Activated CD8-positive, alpha-beta memory T cell treated with anti-CD3 and anti-CD28 coated beads for 1 hour (primary cell): ENCODE results near the gene CAST.

Source experiments
- DNase-seq, 2 donors: peaks; one replicate each; pipeline ENCODE4 v3.0.0-alpha.2; 2020; ENCODE audit warnings: low read depth in 1 of 2; ENCODE audit errors: extremely low read depth in 1 of 2

Gene CAST

GRCh38 chr5:96816411-96816939, 154.3 kb downstream of the CAST start:
- DNase-seq, result peak in 1 of 2 donors; percentile 11

DNA sequence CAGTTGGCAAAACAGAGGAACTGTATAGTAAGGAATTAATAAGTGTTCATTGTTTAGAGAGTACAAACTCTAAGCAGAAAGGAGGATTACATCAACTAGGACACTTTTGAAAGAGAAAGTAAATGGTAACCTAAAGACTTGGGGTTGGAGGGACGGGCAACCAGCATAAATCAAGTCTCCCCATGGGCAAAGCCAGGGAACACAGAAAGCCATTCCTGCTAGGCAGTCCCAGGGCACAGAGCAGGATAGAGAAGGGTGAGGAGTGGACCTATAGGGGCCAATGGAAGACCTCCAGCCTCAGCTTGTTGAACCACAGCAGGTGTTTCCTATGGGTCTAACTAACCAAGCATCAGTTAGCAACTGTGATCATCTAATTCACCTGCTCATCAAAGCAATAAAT, 154.8 kb downstream of the CAST start:
- DNase-seq, result no peak

- no peak for DNase-seq
Observed at GRCh38 chr5:96817506-96817905, 155.3 kb downstream of the CAST start.

DNA sequence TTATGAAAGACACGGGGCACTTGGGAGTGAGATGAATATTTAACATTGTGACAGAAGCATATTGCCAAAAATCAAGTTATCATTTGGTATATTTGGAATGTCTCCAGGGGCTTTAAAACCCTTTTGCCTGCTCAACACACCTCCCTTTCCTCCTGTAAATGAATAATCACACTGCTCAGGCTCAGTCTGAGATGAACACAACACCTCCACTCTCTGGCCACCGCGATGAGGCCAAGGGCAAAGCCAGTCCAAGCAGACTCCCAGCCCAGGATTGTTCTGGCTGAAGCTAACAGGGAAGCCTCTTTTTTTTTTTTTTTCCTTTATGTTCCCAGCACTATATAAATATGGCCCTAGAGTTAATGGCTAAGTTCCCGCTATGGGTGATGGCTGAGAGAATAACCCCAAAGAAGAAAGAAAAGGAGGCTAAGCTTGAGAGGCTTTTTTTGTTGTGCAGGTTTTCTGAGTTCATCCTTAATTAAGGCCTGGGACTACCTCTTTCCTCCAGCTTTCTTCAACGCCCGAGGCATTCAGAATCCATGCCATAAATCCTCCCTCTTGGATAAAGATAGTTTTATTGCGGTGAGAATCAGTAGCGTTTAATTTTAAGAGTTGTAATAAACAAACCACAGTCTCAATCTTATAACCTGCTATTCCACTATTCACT, 156.1 kb downstream of the CAST start:
- DNase-seq, result no peak

DNA sequence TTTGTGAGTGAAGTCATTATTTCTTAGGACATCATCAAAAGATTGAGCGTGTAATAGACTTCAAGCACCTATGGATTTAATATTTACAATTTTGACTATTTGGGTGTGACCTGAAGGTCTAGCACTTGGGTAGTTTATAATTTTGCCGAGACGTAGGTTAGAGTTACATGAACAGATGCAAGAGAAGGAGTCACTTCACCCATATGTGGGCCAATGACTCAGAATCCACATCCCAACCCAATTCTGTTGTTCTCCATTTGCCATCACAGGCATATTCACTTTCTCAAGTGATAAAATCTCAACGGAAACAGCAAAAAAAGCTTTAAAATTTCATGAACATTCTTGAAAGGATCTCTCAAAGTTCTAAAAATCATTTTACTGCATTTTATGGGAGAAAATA, 157.6 kb downstream of the CAST start:
- no peak for DNase-seq

DNA sequence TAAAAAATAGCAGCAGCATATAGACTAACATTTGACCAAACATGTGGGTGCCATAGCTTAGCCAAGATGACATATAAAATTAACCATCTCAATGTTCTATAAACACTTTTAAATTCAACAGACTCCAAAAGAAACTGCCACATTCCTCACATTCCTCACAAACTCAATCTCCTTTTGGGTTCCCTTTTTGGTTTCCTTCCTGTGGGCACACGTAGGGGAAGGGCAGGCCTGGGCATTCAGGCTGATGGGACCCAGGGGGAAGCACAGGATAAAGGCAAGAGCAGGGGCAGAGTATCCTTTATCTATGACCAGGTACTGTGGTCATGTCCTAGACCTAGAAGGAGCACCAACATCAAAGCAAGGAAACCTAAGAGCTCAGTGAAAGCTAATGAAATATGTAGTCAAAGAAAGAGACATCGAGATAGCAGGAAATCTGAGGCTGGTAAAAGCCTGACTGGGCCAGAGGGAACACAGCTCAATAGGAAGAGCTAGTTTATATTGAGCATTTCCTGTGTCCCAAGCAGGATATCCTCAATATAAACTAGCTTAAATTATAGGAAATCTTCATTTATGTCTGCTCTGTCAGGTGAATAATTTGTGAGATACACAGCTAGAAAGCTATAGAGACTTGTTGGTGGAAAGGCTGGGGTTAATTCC, 159.2 kb downstream of the CAST start:
- no peak for DNase-seq

DNA sequence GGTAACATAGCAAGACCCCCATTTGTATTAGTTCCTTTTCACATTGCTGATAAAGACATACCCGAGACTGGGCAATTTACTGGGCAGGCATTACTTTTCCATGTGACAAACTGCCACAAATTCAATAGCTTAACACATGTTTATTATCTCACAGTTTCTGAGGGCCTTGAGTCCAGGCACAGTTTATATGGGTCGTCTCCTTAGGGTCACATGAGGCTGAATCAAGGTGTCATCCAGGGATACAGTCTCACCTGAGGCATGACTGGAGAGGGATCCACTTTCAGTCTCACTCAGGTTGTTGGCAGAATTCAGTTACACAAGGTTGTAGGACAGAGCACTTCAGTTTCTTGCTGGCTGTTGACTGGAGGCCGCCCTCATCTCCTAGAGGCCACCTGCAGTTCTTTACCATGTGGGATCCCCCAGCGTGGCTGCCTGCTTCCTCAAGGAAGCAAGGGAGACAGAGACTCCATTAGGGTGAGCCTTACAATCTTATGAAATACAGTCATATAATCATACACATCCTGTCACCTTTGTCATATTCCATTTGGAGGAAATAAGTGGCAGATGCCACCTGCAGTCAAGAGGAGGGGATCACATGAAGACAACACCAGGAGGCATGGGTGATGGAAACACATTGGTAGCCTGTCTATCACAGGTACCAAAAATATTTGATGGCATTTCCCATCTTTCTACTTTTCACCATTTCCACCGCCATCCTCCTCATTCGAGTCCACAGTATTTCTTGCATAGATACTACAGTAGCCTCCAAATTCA, 160.7 kb downstream of the CAST start:
- DNase-seq, result no peak

DNA sequence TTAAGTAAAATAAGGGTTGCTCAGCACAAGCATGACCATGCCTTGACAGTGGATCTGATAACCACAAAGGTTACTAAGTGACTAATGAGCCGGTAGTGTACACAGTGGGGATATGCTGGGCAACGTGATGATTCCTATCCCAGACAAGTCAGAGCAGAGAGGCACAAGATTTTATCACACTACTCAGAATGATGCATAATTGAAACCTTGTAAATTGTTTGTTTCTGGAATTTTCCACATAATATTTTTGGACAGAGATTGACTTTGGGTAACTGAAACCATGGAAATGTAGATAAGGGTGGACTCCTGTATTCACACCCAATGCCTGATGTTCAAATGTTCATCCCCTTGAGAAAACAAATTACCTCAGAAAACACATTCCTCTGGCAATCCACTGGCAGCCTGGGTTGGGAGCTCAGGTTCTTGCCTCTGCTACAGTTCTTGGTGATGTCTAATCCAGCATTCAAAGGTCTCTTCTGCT, 161.8 kb downstream of the CAST start:
- DNase-seq, result no peak
